Prostate gland (tissue), 2 donors: ENCODE results near the gene KDM4B. TPM values are rescaled to one million over a fixed set of nuclear protein-coding genes. Genes with fewer than 3 reads are reported as not detected.
A peak's percentile ranks its signal among the peaks of the same experiment; 100 is the strongest.

Experiments
- DNase-seq: peaks from one replicate; pipeline ENCODE4 v3.0.0-alpha.2; 2019; ENCODE audit warnings: low spot score
- H3K27ac ChIP-seq, 2 donors: fragments of 200-600 bp; sonication (generic); 2 replicates each; pipeline ENCODE4 v1.5.1; 2017 to 2019
- H3K27me3 ChIP-seq: fragments of 200-600 bp; sonication (generic); replicated peaks from 2 replicates; pipeline ENCODE4 v1.5.1; 2019; ENCODE audit not compliant: insufficient read depth
- H3K36me3 ChIP-seq, 2 donors: fragments of 200-600 bp; sonication (generic); 1 replicate in 1 of 2; 2 replicates in 1 of 2; pipeline versions ENCODE4 v1.5.1 to v1.8.1; 2017 to 2019
- H3K4me1 ChIP-seq: fragments of 200-600 bp; sonication (generic); replicated peaks from 2 replicates; pipeline ENCODE4 v1.5.1; 2019
- H3K4me3 ChIP-seq, 2 donors: fragments of 200-600 bp; sonication (generic); 2 replicates each; pipeline ENCODE4 v1.5.1; 2017 to 2019
- H3K9me3 ChIP-seq: fragments of 200-600 bp; sonication (generic); 2 replicates; pipeline ENCODE4 v1.5.1; 2017
- CTCF ChIP-seq, 4 experiments: fragments of 200-600 bp in 2 of 4; fragments of 450-650 bp in 2 of 4; sonication (generic) in 2 of 4; IDR thresholded peaks; 1 replicate in 3 of 4; 2 replicates in 1 of 4; pipeline ENCODE4 v1.5.1; 2016 to 2019; ENCODE audit warnings: antibody characterized with exemption in 4 of 4, mild to moderate bottlenecking in 2 of 4, moderate library complexity in 2 of 4
- POLR2A ChIP-seq: fragments of 450-650 bp; IDR thresholded peaks from one replicate; pipeline ENCODE4 v1.6.1; 2016; ENCODE audit warnings: antibody characterized with exemption, mild to moderate bottlenecking
- POLR2AphosphoS5 ChIP-seq: sonication (generic); formaldehyde crosslinking; IDR thresholded peaks from one replicate; pipeline ENCODE4 v1.6.1; 2017; ENCODE audit warnings: antibody characterized with exemption
- WGBS: methylation state at CpG from one replicate; pipeline ENCODE4 v1.1.5; 2018; 5-methylcytosine and 5-hydroxymethylcytosine counted together
- intact Hi-C: fragments of 100-400 bp; cut with DNase I; formaldehyde crosslinking; loops from one replicate; pipeline ENCODE4 v1.14.2; 2022
- total RNA-seq, 2 donors: library from RNA; depleted of rRNA; stranded (reverse); fragments of >200 nt; gene quantifications; one replicate each; pipeline ENCODE4 v1.1.0, GENCODE V29; 2016

KDM4B gene
- total RNA-seq, 2 donors from 2014 or later = 74.6 to 136 TPM

GRCh38 chr19:4969292-4969771, 419 bp downstream of the KDM4B start:
- under 1% methylated on average over 35 of the region's 54 CpGs for WGBS

DNA sequence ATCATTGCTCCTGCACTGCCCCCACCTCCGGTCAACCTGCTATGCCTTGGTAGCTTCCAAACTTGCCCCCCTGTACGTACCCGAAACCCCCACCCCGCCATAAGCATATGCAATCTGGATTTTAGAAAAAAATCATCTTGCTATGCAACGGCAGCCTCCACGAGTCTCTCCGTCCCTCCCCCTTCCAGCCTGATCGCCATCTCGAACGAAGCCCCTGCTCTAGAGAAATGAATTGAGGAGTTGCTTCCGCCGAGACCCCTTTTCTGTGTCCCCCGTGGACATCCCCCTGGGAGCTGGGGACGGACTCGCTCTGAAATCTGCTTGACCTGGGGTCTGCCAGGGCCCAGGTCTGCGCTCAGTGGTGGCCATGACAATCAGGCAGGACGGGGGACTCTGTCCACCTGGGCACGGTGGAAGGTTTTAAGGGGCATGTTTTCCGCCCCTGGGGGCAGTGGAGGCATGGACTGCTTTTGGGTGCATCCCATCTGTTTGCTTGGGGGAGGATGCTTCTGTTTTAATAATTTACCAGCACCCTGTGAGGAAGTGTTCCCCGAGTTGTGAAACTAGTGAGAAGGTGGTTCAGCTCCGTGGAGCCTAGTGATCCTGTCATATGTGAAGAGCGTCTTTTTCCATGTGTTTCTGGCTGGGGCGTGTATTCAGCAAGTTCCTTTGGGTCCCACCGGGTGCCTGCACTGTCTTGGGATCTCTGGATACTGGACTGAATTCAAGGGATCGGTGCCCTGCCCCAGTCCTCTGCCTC, 1.0 kb downstream of the KDM4B start:
- H3K27ac ChIP-seq = peak overlapping the region; percentile 90 to 92
- peaks cover 19% of the 10 kb centered on the region for H3K4me1 ChIP-seq

More at GRCh38 chr19:4969292-4969771, 419 bp downstream of the KDM4B start:
- Histone ChIP-seq H3K4me3 (peak overlapping the region; percentile 67 to 76), H3K9me3 (no peaks in the 10 kb centered on the region), H3K4me1 (peaks cover 19% of the 10 kb centered on the region), H3K27ac (peak overlapping the region; percentile 90 to 92), H3K27me3 (no peaks in the 10 kb centered on the region), H3K36me3 (no peaks in the 10 kb centered on the region)
- no peak for DNase-seq
- TF ChIP-seq POLR2A (no peak), POLR2AphosphoS5 (no peak), CTCF (IDR thresholded peaks at IDR 0.05) (no peak)
- intact Hi-C loops = loop anchor here (5.0 kb wide), 1 partner anchor 97 kb away; no protein-coding TSS in a partner anchor

GRCh38 chr19:4970558-4971423, 1.9 kb downstream of the KDM4B start:
- peak overlapping the region; percentile 90 to 92 for H3K27ac ChIP-seq
- no peaks in the 10 kb centered on the region for H3K9me3 ChIP-seq
- no peaks in the 10 kb centered on the region for H3K36me3 ChIP-seq
- H3K4me3 ChIP-seq = peak overlapping the region; percentile 67 to 76
- H3K4me1 ChIP-seq = peaks cover 21% of the 10 kb centered on the region
- intact Hi-C loops = loop anchor here (5.0 kb wide), 1 partner anchor 57 kb away; no protein-coding TSS in a partner anchor
- no peak for DNase-seq
- no peaks in the 10 kb centered on the region for H3K27me3 ChIP-seq
- TF ChIP-seq POLR2A (no peak), POLR2AphosphoS5 (peak; percentile 30), CTCF (IDR thresholded peaks at IDR 0.05) (no peak)
- WGBS = 9% methylated on average over 29 of the region's 31 CpGs

More for the DNA sequence above, 1.0 kb downstream of the KDM4B start:
- Histone ChIP-seq H3K36me3 (no peaks in the 10 kb centered on the region), H3K9me3 (no peaks in the 10 kb centered on the region), H3K27me3 (no peaks in the 10 kb centered on the region), H3K4me3 (peak overlapping the region; percentile 67 to 76)
- DNase-seq = no peak
- TF ChIP-seq POLR2AphosphoS5 (no peak), POLR2A (no peak), CTCF (IDR thresholded peaks at IDR 0.05) (no peak)
- intact Hi-C loops = loop anchor here (5.0 kb wide), 2 partner anchors 57 to 98 kb away; no protein-coding TSS in a partner anchor
- WGBS = 6% methylated on average over 23 of the region's 25 CpGs

DNA sequence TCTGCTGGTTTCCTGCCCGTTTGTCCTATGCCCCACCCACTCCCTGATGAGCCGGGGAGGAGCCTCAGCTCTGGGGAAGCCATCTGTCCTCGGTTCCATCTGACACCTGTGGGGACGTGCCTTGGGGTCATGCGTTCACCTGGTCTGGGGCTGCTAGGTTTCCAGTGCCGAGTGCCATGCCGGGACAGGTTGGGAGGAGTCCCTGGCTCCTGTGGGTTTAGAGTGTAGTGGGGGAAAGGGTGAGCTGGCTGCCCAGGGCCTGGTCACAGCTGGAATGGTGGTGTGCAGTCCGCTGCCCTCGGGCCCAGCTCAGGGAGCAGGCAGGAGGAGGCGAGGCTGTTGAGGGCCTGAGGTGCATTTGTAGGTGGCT, 2.5 kb downstream of the KDM4B start:
- 31% methylated on average over 10 of the region's 10 CpGs for WGBS
- intact Hi-C loops = loop anchor here (5.0 kb wide), 1 partner anchor 56 kb away; no protein-coding TSS in a partner anchor
- peak overlapping the region; percentile 90 to 92 for H3K27ac ChIP-seq
- H3K27me3 ChIP-seq = no peaks in the 10 kb centered on the region
- H3K9me3 ChIP-seq = no peaks in the 10 kb centered on the region
- no peak for DNase-seq
- TF ChIP-seq POLR2A = no peak
- TF ChIP-seq POLR2AphosphoS5 = peak; percentile 55
- peaks cover 22% of the 10 kb centered on the region for H3K4me1 ChIP-seq
- peak overlapping the region; percentile 67 to 76 for H3K4me3 ChIP-seq
- H3K36me3 ChIP-seq = no peaks in the 10 kb centered on the region
